HEK293T (cell line): ENCODE results near the gene KLHL26.

ENCODE experiments used
- CTCF ChIA-PET: fragments of 350-600 bp; formaldehyde crosslinking; extraction: SDS; loops from one replicate; lab custom pipeline; 2021; ENCODE audit warnings: antibody characterized with exemption, inconsistent platforms; lab: Yijun Ruan, JAX
- POLR2A ChIA-PET: fragments of 350-600 bp; formaldehyde crosslinking; extraction: SDS; loops from one replicate; lab custom pipeline; 2020; ENCODE audit warnings: antibody characterized with exemption, inconsistent platforms; lab: Yijun Ruan, JAX
- DNase-seq: peaks from one replicate; pipeline ENCODE4 v3.0.0; 2012; ENCODE audit warnings: mixed read lengths; ENCODE audit errors: extremely low spot score
- ARNT ChIP-seq: fragments of 450-650 bp; IDR thresholded peaks from 2 replicates; pipeline ENCODE4 v1.6.1; 2017; ENCODE audit warnings: mild to moderate bottlenecking
- BHLHE40 ChIP-seq: fragments of 450-650 bp; IDR thresholded peaks from 2 replicates; pipeline ENCODE4 v1.6.1; 2016; ENCODE audit warnings: mild to moderate bottlenecking, moderate library complexity, borderline replicate concordance
- CTBP1 ChIP-seq: fragments of 450-650 bp; IDR thresholded peaks from 2 replicates; pipeline ENCODE4 v1.6.1; 2016; ENCODE audit warnings: borderline replicate concordance
- ELF4 ChIP-seq: fragments of 450-650 bp; IDR thresholded peaks from 2 replicates; pipeline ENCODE4 v1.6.1; 2017; ENCODE audit warnings: antibody characterized with exemption
- FOXA1 ChIP-seq: fragments of 450-650 bp; IDR thresholded peaks from 2 replicates; pipeline ENCODE4 v1.6.1; 2016; ENCODE audit warnings: mild to moderate bottlenecking
- FOXK2 ChIP-seq: fragments of 450-650 bp; IDR thresholded peaks from 2 replicates; pipeline ENCODE4 v1.6.1; 2016; ENCODE audit warnings: mild to moderate bottlenecking
- FOXM1 ChIP-seq: fragments of 450-650 bp; IDR thresholded peaks from 2 replicates; pipeline ENCODE4 v1.6.1; 2017; ENCODE audit warnings: mild to moderate bottlenecking, borderline replicate concordance
- HDGF ChIP-seq: fragments of 450-650 bp; IDR thresholded peaks from 2 replicates; pipeline ENCODE4 v1.6.1; 2017; ENCODE audit warnings: antibody characterized with exemption, borderline replicate concordance
- L3MBTL2 ChIP-seq: fragments of 450-650 bp; conservative IDR thresholded peaks from 2 replicates; pipeline ENCODE4 v1.6.1; 2016; ENCODE audit warnings: mild to moderate bottlenecking
- LEF1 ChIP-seq: fragments of 450-650 bp; IDR thresholded peaks from 2 replicates; pipeline ENCODE4 v1.6.1; 2017; ENCODE audit warnings: mild to moderate bottlenecking, borderline replicate concordance
- NFRKB ChIP-seq: fragments of 450-650 bp; IDR thresholded peaks from 2 replicates; pipeline ENCODE4 v1.6.1; 2016; ENCODE audit warnings: mild to moderate bottlenecking, moderate library complexity
- SP1 ChIP-seq: fragments of 450-650 bp; IDR thresholded peaks from 2 replicates; pipeline ENCODE4 v1.6.1; 2017
- SUZ12 ChIP-seq: fragments of 450-650 bp; IDR thresholded peaks from 2 replicates; pipeline ENCODE4 v1.6.1; 2016; ENCODE audit warnings: mild to moderate bottlenecking
- TARDBP ChIP-seq: fragments of 450-650 bp; IDR thresholded peaks from 2 replicates; pipeline ENCODE4 v1.6.1; 2016
- ZNF384 ChIP-seq: fragments of 450-650 bp; IDR thresholded peaks from 2 replicates; pipeline ENCODE4 v1.6.1; 2016
- TF ChIP-seq, protein P1 (sequence below): fragments of 450-650 bp; IDR thresholded peaks from 2 replicates; pipeline ENCODE4 v1.6.1; 2016

The KLHL26 gene

DNA sequence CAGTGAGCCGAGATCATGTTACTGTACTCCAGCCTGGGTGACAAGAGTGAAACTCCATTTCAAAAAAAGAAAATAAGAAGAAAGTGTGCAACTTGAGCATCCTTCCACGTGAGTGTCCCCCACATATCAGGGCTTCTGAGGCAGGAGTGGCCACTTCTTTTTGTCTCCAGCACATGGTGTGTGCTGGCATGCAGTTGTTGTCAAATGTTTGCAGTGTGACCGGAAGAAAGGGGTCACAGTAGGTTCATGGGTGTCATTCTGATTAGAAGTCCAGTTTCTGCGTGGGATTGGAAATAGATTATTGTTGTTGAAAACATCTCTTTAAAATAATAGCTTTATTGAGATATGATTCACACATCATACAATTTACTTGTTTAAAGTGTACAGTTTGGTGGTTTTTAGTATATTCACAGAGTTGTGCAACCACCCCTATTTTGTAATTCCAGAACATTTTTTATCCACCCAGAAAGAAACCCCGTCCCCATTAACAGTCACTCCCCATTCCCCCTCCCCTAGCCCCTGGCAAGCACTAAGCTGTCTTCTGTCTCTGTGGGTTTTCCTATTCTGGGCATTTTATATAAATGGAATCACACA lies 48.9 kb downstream of the KLHL26 start:
- ChIA-PET CTCF (no interaction called here), POLR2A (no interaction called here)
- DNase-seq, result no peak
- TF ChIP-seq BHLHE40, result no peak
- TF ChIP-seq ZNF384, result no peak
- TF ChIP-seq SP1, result no peak
- no peak for TF ChIP-seq FOXM1
- TF ChIP-seq SUZ12, result no peak

GRCh38 chr19:18687740-18688465 lies 51.1 kb downstream of the KLHL26 start:
- ChIA-PET CTCF (no interaction called here), POLR2A (no interaction called here)
- TF ChIP-seq L3MBTL2, result no peak
- no peak for TF ChIP-seq FOXK2
- no peak for TF ChIP-seq SP1
- no peak for TF ChIP-seq SUZ12
- no peak for TF ChIP-seq ARNT
- TF ChIP-seq LEF1, result no peak
- TF ChIP-seq FOXM1, result no peak
- TF ChIP-seq FOXA1, result no peak
- no peak for TF ChIP-seq ZNF384
- no peak for TF ChIP-seq TARDBP
- TF ChIP-seq, protein P1, sequence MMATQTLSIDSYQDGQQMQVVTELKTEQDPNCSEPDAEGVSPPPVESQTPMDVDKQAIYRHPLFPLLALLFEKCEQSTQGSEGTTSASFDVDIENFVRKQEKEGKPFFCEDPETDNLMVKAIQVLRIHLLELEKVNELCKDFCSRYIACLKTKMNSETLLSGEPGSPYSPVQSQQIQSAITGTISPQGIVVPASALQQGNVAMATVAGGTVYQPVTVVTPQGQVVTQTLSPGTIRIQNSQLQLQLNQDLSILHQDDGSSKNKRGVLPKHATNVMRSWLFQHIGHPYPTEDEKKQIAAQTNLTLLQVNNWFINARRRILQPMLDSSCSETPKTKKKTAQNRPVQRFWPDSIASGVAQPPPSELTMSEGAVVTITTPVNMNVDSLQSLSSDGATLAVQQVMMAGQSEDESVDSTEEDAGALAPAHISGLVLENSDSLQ, result no peak
- no peak for TF ChIP-seq CTBP1
- no peak for TF ChIP-seq NFRKB
- TF ChIP-seq HDGF, result no peak
- no peak for TF ChIP-seq ELF4
- TF ChIP-seq BHLHE40, result no peak
- DNase-seq, result no peak

DNA sequence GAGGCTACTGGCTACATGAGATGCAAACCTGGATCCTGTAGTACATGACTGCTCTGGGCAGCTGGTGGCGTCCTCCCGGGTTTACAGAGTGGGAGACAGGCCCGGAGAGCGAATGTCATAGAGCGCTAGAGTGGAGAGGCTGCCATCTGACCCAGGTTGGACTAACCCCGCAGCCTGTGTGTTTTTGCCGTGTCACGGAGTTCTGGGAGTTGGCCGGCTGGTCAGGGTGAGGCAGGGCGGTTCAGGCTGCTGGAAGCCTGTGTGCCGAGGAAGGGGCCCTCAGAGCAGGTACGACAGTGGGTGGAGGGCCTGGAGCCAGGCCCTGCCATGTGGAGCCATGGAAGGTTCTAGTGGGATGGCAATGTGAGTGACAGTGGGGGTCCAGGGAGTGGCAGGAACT lies 59.2 kb downstream of the KLHL26 start:
- no peak for DNase-seq
- ChIA-PET CTCF (no interaction called here), POLR2A (no interaction called here)
- TF ChIP-seq SP1 (no peak), CTBP1 (no peak), TARDBP (no peak), ZNF384 (no peak), FOXA1 (no peak), ARNT (no peak), FOXM1 (no peak), LEF1 (no peak), FOXK2 (no peak), ELF4 (no peak), SUZ12 (no peak), NFRKB (no peak), L3MBTL2 (no peak), HDGF (no peak), BHLHE40 (no peak)
- TF ChIP-seq, protein P1, result no peak

DNA sequence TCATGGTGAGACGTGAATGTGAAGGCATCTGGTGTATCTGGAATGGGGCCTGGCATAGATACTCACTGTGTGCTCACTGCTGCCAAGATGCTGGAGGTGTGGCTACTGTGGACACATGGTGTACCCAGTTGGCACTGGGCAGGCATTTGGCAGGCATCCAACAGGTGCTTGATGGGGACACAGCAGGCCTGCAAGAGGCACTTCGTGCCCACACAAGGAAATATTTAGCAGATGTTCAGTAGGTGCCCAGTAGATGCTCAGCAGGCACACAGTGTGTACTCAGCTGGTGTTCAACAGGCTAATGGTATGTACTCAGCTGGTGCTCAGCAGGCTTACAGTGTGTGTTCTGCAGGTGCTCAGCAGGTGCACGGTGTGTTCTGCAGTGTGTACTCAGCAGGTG lies 60.9 kb downstream of the KLHL26 start:
- POLR2A ChIA-PET, result no interaction called here
- CTCF ChIA-PET, result no interaction called here
- TF ChIP-seq SP1 (no peak), FOXK2 (no peak), ELF4 (no peak), BHLHE40 (no peak), L3MBTL2 (no peak), HDGF (no peak), LEF1 (no peak), NFRKB (no peak), FOXM1 (no peak), FOXA1 (no peak), ARNT (no peak), TARDBP (no peak), SUZ12 (no peak)
- TF ChIP-seq, protein P1, result no peak
- no peak for DNase-seq

DNA sequence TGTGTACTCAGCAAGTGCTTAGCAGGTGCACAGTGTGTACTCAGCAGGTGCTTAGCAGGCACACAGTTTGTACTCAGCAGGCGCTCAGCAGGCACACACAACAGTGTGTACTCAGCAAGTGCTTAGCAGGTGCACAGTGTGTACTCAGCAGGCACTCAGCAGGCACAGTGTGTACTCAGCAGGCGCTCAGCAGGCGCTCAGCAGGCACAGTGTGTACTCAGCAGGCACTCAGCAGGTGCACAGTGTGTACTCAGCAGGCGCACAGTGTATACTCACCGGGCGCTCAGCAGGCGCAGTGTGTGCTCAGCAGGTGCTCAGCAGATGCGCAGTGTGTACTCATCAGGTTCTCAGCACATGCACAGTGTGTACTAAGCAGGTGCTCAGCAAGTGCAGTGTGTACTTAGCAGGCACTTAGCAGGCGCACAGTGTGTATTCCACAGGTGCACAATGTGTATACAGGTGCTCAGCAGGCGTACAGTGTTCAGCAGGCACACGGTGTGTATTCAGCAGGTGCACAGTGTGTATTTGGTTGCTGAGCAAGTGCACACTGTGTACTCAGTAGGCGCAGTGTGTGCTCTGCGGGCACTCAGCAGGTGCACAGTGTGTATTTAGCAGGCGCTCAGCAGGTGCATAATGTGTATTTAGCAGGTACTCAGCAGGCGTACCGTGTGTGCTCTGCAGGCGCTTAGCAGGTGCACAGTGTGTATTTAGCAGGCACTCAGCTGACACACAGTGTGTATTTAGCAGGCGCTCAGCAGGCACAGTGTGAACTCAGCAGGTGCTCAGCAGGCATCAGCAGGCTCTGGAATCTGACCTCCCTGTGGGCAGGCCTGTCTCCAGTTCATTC lies 61.7 kb downstream of the KLHL26 start:
- ChIA-PET POLR2A (no interaction called here), CTCF (no interaction called here)
- DNase-seq, result no peak
- TF ChIP-seq CTBP1 (no peak; the same call in 1 of the 2 replicates), ARNT (0 out of 2 replicates have a peak, but pooled peaks have one; percentile 6)
